Measurements from ENCODE around the gene MC5R.

DNA sequence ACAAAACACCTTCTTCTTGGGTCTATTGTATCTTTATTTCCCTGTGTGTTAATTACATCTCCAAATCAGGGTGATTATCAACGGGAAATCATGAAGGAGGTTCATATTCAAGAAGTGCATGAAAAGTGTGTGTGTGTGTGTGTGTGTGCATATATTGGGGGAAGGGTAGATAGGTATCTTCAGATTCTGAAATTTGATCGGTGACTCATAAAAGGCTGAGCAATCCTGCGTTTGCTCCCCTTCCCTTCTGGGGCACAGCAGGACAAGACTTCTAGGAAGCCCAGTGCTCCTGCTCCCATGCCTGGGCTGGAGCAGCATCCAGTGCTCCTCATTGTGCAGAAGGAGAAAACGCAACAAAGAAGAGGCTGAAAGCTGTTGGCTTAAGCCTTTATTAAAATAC is 25.8 kb downstream of the MC5R start:
- TF ChIP-seq, protein P1, sequence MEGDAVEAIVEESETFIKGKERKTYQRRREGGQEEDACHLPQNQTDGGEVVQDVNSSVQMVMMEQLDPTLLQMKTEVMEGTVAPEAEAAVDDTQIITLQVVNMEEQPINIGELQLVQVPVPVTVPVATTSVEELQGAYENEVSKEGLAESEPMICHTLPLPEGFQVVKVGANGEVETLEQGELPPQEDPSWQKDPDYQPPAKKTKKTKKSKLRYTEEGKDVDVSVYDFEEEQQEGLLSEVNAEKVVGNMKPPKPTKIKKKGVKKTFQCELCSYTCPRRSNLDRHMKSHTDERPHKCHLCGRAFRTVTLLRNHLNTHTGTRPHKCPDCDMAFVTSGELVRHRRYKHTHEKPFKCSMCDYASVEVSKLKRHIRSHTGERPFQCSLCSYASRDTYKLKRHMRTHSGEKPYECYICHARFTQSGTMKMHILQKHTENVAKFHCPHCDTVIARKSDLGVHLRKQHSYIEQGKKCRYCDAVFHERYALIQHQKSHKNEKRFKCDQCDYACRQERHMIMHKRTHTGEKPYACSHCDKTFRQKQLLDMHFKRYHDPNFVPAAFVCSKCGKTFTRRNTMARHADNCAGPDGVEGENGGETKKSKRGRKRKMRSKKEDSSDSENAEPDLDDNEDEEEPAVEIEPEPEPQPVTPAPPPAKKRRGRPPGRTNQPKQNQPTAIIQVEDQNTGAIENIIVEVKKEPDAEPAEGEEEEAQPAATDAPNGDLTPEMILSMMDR (IDR thresholded peaks at IDR 0.05): no peak
- no peak for TF ChIP-seq POLR2A (IDR thresholded peaks at IDR 0.05)
